ENCODE data around the gene EXOC3L2.

- TF ChIP-seq CTCF (IDR thresholded peaks at IDR 0.05), result no peak
- no peak for TF ChIP-seq ZFX (IDR thresholded peaks at IDR 0.05; ENCODE audit: borderline replicate concordance)
These were observed 33.3 kb downstream of the EXOC3L2 start for GRCh38 chr19:45211751-45212381.

All from 22Rv1 (cell line).